8988T (cell line): ENCODE measurements around the gene EYS.
"Not testable (repeated sequence)": the region's sequence is repeated elsewhere in the genome, so short reads cannot be mapped to it uniquely, and the experiment has no call there.

ENCODE experiments used
- DNase-seq: peaks from one replicate; pipeline ENCODE4 v3.0.0; 2011

Gene EYS

DNA sequence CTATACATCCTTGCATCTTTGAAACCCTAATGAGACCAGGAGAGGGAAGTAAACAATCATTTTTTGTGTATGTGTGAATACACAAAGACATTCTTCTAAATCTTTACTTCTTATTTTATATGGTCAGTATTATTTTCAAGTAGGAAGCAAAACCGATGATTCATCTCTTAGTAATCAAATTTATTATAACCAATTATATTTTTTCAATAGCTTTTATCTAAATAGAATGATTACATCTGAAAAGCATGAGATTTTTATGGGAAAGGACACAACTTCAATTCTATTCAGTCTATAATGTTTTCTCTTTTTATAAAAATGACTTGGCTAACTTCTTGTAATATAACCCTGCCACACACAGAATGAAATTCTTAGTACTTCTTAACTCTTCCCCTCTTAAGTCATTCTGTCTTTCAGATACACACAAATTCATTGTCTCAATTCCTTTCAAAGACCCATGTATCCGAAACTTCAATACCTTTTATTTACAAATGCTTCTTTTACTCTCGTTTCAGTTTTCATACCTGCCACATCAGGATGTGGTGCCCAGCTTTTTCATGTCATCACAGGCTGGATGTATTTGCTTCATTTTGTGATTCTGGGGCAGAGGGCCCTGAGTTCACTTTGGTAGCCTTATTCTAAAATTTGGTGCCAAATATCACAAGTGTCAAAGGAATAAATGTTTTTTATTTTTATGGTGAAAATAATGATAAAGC lies 1844.4 kb downstream of the EYS start:
- no peak for DNase-seq

DNA sequence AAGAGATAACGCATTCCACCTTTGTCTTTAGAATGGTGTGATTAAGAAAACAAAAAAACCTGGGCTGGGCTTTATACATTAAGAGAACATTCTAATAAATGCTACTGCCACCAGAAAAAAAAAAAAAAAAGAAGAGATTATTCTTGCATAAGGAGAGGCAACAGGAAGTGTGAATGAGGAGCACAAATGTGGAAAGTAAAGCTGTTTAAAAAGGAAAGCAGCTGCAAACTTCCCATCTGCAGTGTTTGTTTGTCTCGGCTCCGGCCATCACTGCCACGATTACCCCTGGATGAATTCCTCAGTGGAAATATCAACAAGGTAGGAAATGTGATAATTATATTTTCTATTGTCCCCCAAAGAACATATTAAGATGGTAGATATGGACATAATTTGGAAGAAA lies 1847.5 kb downstream of the EYS start:
- DNase-seq, result no peak

- DNase-seq, result no peak
Observed at GRCh38 chr6:63858691-63859090, 1848.3 kb downstream of the EYS start.

DNA sequence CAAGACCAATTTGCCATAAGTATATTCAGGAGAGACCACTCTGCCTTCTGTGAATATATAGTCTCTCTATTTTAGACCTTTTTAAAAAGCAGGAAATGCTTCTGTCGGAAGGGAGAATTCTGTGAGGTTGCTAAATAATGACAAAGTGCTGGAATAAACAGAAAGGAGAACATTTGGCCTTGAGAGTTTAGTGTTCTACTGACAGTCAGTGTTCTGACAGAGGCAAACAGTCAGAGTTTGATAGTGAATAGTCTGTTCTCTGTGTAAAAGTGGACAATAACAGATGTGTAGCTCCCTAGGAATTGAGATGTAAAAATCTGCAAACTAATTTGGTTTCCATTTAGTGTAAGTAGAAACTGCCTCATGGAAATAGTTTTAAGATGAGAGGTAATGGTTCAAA lies 1850.8 kb downstream of the EYS start:
- DNase-seq, result no peak

DNA sequence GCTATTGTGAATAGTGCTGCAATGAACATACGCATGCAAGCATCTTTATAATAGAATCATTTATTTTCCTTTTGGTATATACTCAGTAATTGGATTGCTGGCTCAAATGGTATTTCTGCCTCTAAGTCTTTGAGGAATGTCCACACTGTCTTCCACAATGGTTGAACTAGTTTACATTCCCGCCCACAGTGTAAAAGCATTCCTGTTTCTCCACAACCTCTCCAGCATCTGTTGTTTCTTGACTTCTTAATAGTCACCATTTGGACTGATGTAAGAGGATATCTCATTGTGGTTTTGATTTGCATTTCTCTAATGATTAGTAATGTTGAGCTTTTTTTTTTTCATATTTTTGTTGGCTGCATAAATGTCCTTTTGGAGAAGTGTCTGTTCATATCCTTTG lies 1862.7 kb downstream of the EYS start:
- DNase-seq, result no peak

- DNase-seq, result no peak
Observed at GRCh38 chr6:63839485-63839884, 1867.5 kb downstream of the EYS start.

DNA sequence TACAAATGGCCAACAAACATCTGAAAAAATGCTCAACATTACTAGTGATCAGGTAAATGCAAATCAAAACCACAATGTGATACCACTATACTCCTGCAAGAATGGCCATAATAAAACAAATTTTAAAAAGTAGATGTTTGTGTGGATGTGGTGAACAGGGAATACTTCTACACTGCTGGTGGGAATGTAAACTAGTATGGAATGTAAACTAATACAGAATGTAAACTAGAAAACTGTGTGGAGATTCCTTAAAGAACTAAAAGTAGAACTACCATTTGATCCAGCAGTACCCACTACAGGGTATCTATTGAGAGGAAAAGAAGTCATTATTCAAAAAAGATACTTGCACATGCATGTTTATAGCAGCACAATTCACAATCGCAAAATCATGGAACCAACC lies 1878.3 kb downstream of the EYS start:
- DNase-seq, result not testable (repeated sequence)

GRCh38 chr6:63824722-63825121 lies 1882.3 kb downstream of the EYS start:
- no peak for DNase-seq

- no peak for DNase-seq
Observed at GRCh38 chr6:63821442-63821841, 1885.6 kb downstream of the EYS start.

DNA sequence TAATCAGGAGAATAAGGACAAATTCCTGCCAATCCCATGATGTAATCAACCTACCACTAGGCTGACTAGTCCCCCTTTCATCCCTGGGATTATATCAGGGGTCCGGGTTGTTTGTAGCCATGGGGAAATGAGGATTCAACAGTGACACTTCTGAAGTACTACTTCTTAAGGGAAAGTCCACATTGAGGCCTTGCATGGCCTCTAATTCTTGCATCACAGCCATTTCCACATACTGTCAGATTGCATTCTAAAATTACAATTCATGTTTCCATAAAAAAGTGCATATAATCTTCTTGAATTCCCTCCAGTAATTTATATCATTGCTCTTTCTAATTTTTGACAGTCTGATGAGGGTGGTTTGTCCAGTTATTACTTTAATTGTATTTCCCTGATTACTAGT lies 1887.2 kb downstream of the EYS start:
- DNase-seq, result no peak

- no peak for DNase-seq
Observed at GRCh38 chr6:63817492-63818050, 1889.5 kb downstream of the EYS start.

- DNase-seq, result no peak
Observed at GRCh38 chr6:63816982-63817436, 1890.0 kb downstream of the EYS start.

DNA sequence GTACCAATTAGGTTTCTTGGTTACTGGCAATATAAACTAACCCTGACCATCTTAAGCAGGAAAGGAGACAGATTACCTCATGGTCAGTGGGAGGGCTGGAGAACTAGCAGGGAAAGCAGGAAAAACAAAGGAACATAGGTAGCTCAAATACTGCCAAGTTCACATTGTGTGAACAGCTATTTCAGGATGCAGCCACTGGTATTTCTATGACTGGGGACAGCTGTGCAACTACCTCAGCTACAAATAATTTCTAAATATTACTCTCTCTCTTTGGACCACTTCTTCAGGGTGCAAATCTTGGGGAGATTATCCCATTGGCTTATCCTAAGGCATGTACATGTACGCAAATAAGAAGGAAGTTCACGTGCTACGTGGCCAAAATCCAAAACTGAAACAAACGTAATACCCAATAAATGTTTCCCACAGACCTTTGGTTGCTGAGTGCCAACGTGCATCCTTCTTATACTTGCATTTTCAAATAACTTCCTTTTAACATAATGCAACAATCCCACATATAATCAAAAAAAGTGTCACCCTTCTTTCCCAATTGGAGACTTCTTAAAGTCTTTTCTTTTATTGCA lies 1890.5 kb downstream of the EYS start:
- no peak for DNase-seq

DNA sequence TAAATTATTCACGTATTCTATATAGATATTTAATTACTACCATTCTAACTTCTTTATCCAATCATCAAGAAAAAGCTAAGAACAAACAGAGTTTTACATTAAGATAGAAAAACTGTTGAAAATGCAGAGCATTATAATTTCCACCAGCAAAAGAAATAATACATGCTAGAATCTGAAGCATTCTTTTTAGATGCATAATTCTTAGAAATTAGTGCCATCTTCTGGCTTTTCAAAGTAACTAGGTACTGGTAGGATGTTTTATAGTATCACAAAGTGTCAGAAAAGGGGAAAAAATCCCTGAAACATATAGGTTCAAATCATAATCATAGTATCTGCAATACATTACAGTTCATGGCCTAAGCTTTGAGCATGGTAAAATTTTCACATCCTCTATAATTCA lies 1892.6 kb downstream of the EYS start:
- no peak for DNase-seq

DNA sequence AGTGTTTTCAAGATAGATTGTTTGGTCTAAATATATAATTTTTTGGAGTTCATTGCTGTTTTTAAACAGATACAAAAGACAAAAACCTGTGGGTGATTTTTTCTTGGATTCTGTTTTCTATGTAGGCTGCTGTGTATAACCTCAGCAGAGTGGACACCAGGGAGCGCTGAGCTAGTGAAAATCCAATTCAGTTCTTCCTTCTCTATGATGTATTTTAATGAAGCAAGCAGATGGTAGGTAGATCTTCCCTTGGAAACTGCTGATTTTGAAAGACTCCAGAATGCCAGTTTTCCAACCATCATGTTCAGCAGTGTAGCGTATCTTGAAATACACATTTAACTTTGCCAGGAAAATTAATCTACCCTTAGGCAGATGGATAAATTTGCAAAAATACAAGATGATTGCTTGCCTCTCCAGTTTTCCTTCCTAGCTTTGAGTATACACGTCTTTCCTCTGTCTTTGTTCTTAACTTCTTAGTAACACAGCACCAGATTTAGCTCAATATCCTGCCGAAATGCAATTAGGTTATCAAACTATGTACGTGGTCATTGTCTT lies 1893.4 kb downstream of the EYS start:
- no peak for DNase-seq

DNA sequence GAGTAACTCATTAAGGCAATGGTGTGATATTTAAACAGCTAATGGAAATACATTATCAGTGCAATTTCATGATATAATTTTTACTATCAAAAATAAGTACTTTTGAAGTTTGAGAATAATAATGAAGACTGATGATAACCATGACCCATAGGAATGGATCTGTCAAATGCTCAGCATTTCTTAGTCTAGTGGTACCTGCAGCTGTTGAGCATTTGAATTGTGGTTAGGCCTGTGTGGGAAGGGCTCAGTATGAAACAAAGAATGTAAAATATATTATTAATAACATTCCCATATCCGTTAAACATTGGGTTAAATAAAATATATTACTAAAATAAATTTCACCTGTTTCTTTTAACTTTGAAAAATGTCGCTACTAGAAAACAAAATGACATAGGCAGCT lies 1898.5 kb downstream of the EYS start:
- no peak for DNase-seq

GRCh38 chr6:63807056-63807455 lies 1900.0 kb downstream of the EYS start:
- DNase-seq, result no peak

GRCh38 chr6:63806573-63806913 lies 1900.5 kb downstream of the EYS start:
- no peak for DNase-seq

- DNase-seq, result no peak
Observed at GRCh38 chr6:63805808-63806572, 1901.0 kb downstream of the EYS start.

GRCh38 chr6:63805345-63805744 lies 1901.7 kb downstream of the EYS start:
- no peak for DNase-seq

DNA sequence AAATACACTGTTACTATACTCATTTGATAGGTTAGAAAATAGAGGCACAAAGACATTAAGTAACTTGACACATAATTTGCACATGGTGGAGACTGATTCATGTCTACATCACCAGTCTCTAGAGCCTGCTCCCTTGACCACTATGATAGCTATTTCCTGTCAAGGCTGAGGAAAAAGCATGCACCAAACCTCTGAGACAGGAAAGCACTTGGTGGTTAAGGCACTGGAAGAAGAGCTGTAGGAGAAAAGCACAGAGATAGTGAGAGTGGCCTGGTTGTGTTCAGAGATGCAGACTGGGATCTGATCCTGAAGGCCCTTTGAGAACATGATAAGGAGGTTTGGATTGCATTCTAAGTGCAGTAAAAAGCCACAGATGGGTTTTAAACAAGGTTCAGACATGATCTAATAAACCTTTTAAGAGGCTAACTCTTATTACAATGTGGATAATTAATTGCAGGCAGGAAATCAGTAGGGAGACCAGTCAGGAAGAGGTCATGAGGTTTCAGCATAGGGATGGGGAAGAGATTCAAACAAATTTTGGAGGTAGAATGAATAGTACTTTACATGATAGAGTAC lies 1902.6 kb downstream of the EYS start:
- no peak for DNase-seq

DNA sequence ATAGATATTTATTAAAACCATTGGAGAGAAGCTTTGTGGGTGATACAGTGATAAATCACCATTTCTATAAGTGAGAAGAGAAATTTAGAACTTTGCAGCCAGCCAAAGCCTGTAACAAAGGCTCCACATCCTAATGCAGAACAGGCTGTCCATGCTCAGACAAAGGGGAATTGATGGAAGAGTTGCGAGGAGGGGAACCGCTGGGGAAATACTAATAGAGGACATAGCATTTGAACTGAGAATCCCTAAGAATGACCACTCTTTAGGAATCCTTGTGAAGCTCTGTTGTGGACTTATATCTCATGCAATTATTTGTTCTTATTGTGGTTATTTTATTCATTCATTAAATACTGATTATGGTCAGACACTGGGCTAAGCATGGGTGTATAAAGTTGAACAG lies 1903.7 kb downstream of the EYS start:
- no peak for DNase-seq

- DNase-seq, result no peak
Observed at GRCh38 chr6:63802606-63803206, 1904.3 kb downstream of the EYS start.
